GM19467 (cell line): Measurements from ENCODE around the gene NMUR1.

ENCODE experiments used
- ATAC-seq: cut with Tn5 transposase; IDR thresholded peaks from one replicate; pipeline ENCODE4 v1.9.1; 2021; ENCODE audit warnings: mild to moderate bottlenecking, moderate library complexity; ENCODE audit not compliant: unreplicated experiment

Gene NMUR1

GRCh38 chr2:231526341-231527090 lies 3.7 kb downstream of the NMUR1 start:
- ATAC-seq, result no peak

- no peak for ATAC-seq
Measured at GRCh38 chr2:231525248-231526163, 4.7 kb downstream of the NMUR1 start.

- no peak for ATAC-seq
Measured at GRCh38 chr2:231524477-231525247, 5.6 kb downstream of the NMUR1 start.

GRCh38 chr2:231523451-231524285 lies 6.6 kb downstream of the NMUR1 start:
- ATAC-seq, result no peak

GRCh38 chr2:231522418-231523180 lies 7.6 kb downstream of the NMUR1 start:
- no peak for ATAC-seq

- ATAC-seq, result no peak
Measured at GRCh38 chr2:231521443-231521842, 8.8 kb downstream of the NMUR1 start.

- no peak for ATAC-seq
Measured at GRCh38 chr2:231519975-231520555, 10.2 kb downstream of the NMUR1 start.

- no peak for ATAC-seq
Measured at GRCh38 chr2:231518771-231519170, 11.5 kb downstream of the NMUR1 start.

GRCh38 chr2:231515603-231516002 lies 14.6 kb downstream of the NMUR1 start:
- ATAC-seq, result no peak

GRCh38 chr2:231514951-231515297 lies 15.3 kb downstream of the NMUR1 start:
- no peak for ATAC-seq

GRCh38 chr2:231514225-231514950 lies 15.9 kb downstream of the NMUR1 start:
- ATAC-seq, result peak; percentile 96

GRCh38 chr2:231513746-231514224 lies 16.5 kb downstream of the NMUR1 start:
- ATAC-seq, result no peak

GRCh38 chr2:231512222-231512621 lies 18.0 kb downstream of the NMUR1 start:
- ATAC-seq, result no peak

- no peak for ATAC-seq
Measured at GRCh38 chr2:231503766-231504165, 26.5 kb downstream of the NMUR1 start.

GRCh38 chr2:231502596-231502995 lies 27.6 kb downstream of the NMUR1 start:
- no peak for ATAC-seq

- no peak for ATAC-seq
Measured at GRCh38 chr2:231497651-231498050, 32.6 kb downstream of the NMUR1 start.

- ATAC-seq, result no peak
Measured at GRCh38 chr2:231494669-231495068, 35.6 kb downstream of the NMUR1 start.

GRCh38 chr2:231490801-231491200 lies 39.4 kb downstream of the NMUR1 start:
- no peak for ATAC-seq

- ATAC-seq, result no peak
Measured at GRCh38 chr2:231489990-231490389, 40.3 kb downstream of the NMUR1 start.
